Measurements from ENCODE around the gene PODXL. TPM values are rescaled to one million over a fixed set of nuclear protein-coding genes. Genes with fewer than 3 reads are reported as not detected.

The PODXL gene
- total and polyA plus RNA-seq, 2 donors (not counting 1 experiment from before 2014, with no cell fraction given), result 0.17 to 0.27 TPM

DNA sequence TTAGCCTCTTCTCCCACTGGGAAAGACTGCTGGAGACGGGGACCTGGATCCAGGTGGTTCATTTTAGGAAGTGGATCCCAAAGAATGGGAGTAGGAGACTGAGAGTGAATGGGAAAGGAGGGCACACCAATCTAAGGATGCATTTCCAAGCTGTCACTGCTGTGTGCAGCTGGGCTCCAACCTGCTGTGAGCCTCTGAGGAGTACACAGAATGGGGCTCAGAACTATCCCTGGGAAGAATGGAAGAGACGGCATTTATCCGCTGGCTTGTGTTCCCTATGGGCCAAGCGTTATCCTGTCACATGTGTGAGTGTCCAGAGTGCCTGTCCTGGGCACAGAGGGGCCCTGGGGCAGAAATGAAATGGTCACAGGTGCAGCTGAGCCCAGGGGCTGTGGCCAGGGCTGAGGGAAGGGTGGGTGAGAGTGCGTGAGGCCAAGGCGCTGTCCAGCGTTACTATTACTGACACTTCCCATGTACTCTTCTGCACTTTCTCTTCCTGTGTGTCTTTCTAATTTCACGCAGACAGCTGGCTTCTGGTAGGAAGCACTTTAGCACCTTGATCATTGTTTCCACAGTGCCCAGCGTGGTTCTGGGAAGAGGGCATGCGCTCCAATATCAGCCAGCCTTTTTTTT is 35.4 kb upstream of the PODXL start:
- no peak for TF ChIP-seq EZH2 (IDR thresholded peaks at IDR 0.05; ENCODE audit: low read length, missing control alignments)
- TF ChIP-seq, protein P1, sequence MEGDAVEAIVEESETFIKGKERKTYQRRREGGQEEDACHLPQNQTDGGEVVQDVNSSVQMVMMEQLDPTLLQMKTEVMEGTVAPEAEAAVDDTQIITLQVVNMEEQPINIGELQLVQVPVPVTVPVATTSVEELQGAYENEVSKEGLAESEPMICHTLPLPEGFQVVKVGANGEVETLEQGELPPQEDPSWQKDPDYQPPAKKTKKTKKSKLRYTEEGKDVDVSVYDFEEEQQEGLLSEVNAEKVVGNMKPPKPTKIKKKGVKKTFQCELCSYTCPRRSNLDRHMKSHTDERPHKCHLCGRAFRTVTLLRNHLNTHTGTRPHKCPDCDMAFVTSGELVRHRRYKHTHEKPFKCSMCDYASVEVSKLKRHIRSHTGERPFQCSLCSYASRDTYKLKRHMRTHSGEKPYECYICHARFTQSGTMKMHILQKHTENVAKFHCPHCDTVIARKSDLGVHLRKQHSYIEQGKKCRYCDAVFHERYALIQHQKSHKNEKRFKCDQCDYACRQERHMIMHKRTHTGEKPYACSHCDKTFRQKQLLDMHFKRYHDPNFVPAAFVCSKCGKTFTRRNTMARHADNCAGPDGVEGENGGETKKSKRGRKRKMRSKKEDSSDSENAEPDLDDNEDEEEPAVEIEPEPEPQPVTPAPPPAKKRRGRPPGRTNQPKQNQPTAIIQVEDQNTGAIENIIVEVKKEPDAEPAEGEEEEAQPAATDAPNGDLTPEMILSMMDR (conservative IDR thresholded peaks at IDR 0.05 in 1 of 2, IDR thresholded peaks at IDR 0.05 in 1 of 2; ENCODE audit: low read depth in 1 of 2, low read length in 2 of 2), result no peak
- no peak overlapping the region for H2AFZ ChIP-seq (ENCODE audit: low read length)

GRCh38 chr7:131587315-131587923 is 31.0 kb upstream of the PODXL start:
- no peaks in the 10 kb centered on the region for H3K9me3 ChIP-seq (ENCODE audit: control insufficient read depth, insufficient read depth, low read depth, low read length)
- no peak overlapping the region for H3K4me3 ChIP-seq (replicated peaks in 1 of 4; ENCODE audit: control extremely low read depth in 1 of 4, insufficient read depth in 1 of 4, low read depth in 3 of 4, low read length in 4 of 4)
- H3K27ac ChIP-seq (ENCODE audit: insufficient read depth, low read length), result no peak overlapping the region
- H3K4me1 ChIP-seq (ENCODE audit: control insufficient read depth, extremely low read depth, insufficient read depth, low read length), result no peaks in the 10 kb centered on the region
- H3K36me3 ChIP-seq (ENCODE audit: control insufficient read depth, insufficient read depth, low read length), result no peaks in the 10 kb centered on the region
- no peaks in the 10 kb centered on the region for H4K20me1 ChIP-seq (ENCODE audit: control insufficient read depth, extremely low read depth, insufficient read depth, low read length)
- no peaks in the 10 kb centered on the region for H3K79me2 ChIP-seq (ENCODE audit: control insufficient read depth, insufficient read depth, low read length)
- no peak overlapping the region for H2AFZ ChIP-seq (ENCODE audit: low read length)
- no peak overlapping the region for H3K9ac ChIP-seq (ENCODE audit: insufficient read depth, low read length)
- TF ChIP-seq, protein P1 (conservative IDR thresholded peaks at IDR 0.05 in 1 of 2, IDR thresholded peaks at IDR 0.05 in 1 of 2; ENCODE audit: low read depth in 1 of 2, low read length in 2 of 2), result no peak
- TF ChIP-seq EZH2 (IDR thresholded peaks at IDR 0.05; ENCODE audit: low read length, missing control alignments), result no peak
- no peak for DNase-seq (ENCODE audit: low read depth in 2 of 2)
- H3K27me3 ChIP-seq (ENCODE audit: control insufficient read depth, insufficient read depth, low read length), result no peaks in the 10 kb centered on the region
- H3K4me2 ChIP-seq (ENCODE audit: extremely low read depth, insufficient read depth, low read length), result no peak overlapping the region

More for the DNA sequence above, 35.4 kb upstream of the PODXL start:
- Histone ChIP-seq H3K4me3 (replicated peaks in 1 of 4; ENCODE audit: control extremely low read depth in 1 of 4, insufficient read depth in 1 of 4, low read depth in 3 of 4, low read length in 4 of 4) (no peak overlapping the region), H3K36me3 (ENCODE audit: control insufficient read depth, insufficient read depth, low read length) (no peaks in the 10 kb centered on the region), H3K79me2 (ENCODE audit: control insufficient read depth, insufficient read depth, low read length) (no peaks in the 10 kb centered on the region), H3K4me2 (ENCODE audit: extremely low read depth, insufficient read depth, low read length) (no peak overlapping the region), H3K27me3 (ENCODE audit: control insufficient read depth, insufficient read depth, low read length) (no peaks in the 10 kb centered on the region), H3K9ac (ENCODE audit: insufficient read depth, low read length) (no peak overlapping the region), H3K27ac (ENCODE audit: insufficient read depth, low read length) (no peak overlapping the region), H4K20me1 (ENCODE audit: control insufficient read depth, extremely low read depth, insufficient read depth, low read length) (no peaks in the 10 kb centered on the region), H3K9me3 (ENCODE audit: control insufficient read depth, insufficient read depth, low read depth, low read length) (no peaks in the 10 kb centered on the region), H3K4me1 (ENCODE audit: control insufficient read depth, extremely low read depth, insufficient read depth, low read length) (no peaks in the 10 kb centered on the region)
- DNase-seq (ENCODE audit: low read depth in 2 of 2), result no peak

DNA sequence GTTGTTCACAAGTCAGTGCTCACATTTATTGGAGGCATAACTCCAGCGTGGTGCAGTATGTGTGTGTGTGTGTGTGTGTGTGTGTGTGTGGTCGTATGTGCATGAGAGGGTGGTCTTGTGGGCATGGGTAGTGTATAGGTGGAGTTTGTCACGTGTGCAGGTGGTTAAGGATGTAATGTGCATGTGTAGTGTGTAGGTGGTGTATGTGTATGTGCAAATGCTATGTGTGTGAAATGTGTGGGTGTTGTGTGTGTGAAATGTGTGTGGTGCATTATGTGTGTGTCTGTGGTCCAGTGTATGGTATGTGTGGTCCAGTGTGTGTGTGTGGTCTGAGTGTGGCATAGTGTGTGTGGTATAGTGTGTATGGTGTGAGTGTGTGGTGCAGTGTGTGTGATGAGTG is 30.3 kb upstream of the PODXL start:
- Histone ChIP-seq H3K27me3 (ENCODE audit: control insufficient read depth, insufficient read depth, low read length) (no peaks in the 10 kb centered on the region), H3K36me3 (ENCODE audit: control insufficient read depth, insufficient read depth, low read length) (no peaks in the 10 kb centered on the region), H3K9ac (ENCODE audit: insufficient read depth, low read length) (no peak overlapping the region), H3K4me3 (replicated peaks in 1 of 4; ENCODE audit: control extremely low read depth in 1 of 4, insufficient read depth in 1 of 4, low read depth in 3 of 4, low read length in 4 of 4) (no peak overlapping the region), H3K9me3 (ENCODE audit: control insufficient read depth, insufficient read depth, low read depth, low read length) (no peaks in the 10 kb centered on the region), H3K27ac (ENCODE audit: insufficient read depth, low read length) (no peak overlapping the region), H3K4me1 (ENCODE audit: control insufficient read depth, extremely low read depth, insufficient read depth, low read length) (no peaks in the 10 kb centered on the region), H3K79me2 (ENCODE audit: control insufficient read depth, insufficient read depth, low read length) (no peaks in the 10 kb centered on the region), H2AFZ (ENCODE audit: low read length) (no peak overlapping the region), H3K4me2 (ENCODE audit: extremely low read depth, insufficient read depth, low read length) (no peak overlapping the region), H4K20me1 (ENCODE audit: control insufficient read depth, extremely low read depth, insufficient read depth, low read length) (no peaks in the 10 kb centered on the region)
- no peak for TF ChIP-seq EZH2 (IDR thresholded peaks at IDR 0.05; ENCODE audit: low read length, missing control alignments)
- TF ChIP-seq, protein P1 (conservative IDR thresholded peaks at IDR 0.05 in 1 of 2, IDR thresholded peaks at IDR 0.05 in 1 of 2; ENCODE audit: low read depth in 1 of 2, low read length in 2 of 2), result no peak
- DNase-seq (ENCODE audit: low read depth in 2 of 2), result no peak

Measured in fibroblast of lung (primary cell).